Measurements from ENCODE around the gene SCARF2. TPM values are rescaled to one million over a fixed set of nuclear protein-coding genes. Genes with fewer than 3 reads are reported as not detected.

The SCARF2 gene
- total RNA-seq, 1 experiment from 2014 or later: 10.8 TPM

DNA sequence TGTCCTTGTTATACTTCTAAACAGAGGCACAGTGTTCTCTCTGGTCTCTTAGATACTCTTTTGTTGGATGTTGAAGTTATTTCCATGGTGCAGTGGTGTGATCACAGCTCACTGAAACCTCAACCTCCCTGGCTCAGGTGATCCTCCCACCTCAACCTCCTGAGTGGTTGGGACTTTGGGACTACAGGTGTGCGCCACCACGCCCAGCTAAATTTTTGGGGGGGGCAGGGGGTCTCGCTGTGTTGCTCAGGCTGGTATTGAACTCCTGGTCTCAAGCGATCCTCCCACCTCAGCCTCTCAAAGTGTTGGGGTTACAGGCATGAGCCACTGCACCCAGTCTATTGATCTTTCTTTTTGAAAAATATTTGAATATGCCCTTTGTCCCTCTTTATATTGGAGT lies 28.7 kb downstream of the SCARF2 start:
- peaks cover 19 to 34% (median 27%) of the 10 kb centered on the region in 3 experiments; a peak in 6 of 7 replicates for H3K36me3 Mint-ChIP-seq (ENCODE audit: insufficient read depth in 1 of 3, low read depth in 3 of 3)
- Histone ChIP-seq H2BK12ac (ENCODE audit: insufficient read length, low read depth, low read length) (no peak overlapping the region), H2AK5ac (ENCODE audit: insufficient read length, low read length) (no peak overlapping the region), H3T11ph (ENCODE audit: low read length) (no peak overlapping the region), H3K23ac (ENCODE audit: insufficient read length, low read depth, low read length) (no peak overlapping the region), H2BK5ac (ENCODE audit: insufficient read length, low read length) (no peak overlapping the region), H4K20me1 (ENCODE audit: control insufficient read depth, insufficient read depth, insufficient read length) (no peaks in the 10 kb centered on the region), H3K23me2 (ENCODE audit: insufficient read length, low read depth, low read length, poor library complexity, severe bottlenecking) (no peaks in the 10 kb centered on the region), H3K4ac (ENCODE audit: low read depth, low read length) (no peak overlapping the region), H2BK15ac (ENCODE audit: low read depth, low read length) (no peak overlapping the region), H4K8ac (replicated peaks; ENCODE audit: insufficient read length, low read depth, low read length) (no peak overlapping the region), H3K27ac (ENCODE audit: insufficient read length, low read depth, low read length) (no peak overlapping the region), H3K79me1 (ENCODE audit: insufficient read depth, low read depth, low read length, poor library complexity, severe bottlenecking) (no peaks in the 10 kb centered on the region), H3K56ac (ENCODE audit: insufficient read length, low read depth, low read length) (no peak overlapping the region), H3K9ac (ENCODE audit: extremely low read depth, insufficient read length, low read length) (no peak overlapping the region), H3K4me1 (ENCODE audit: insufficient read depth, low read length) (no peaks in the 10 kb centered on the region), H3K79me2 (ENCODE audit: insufficient read depth, low read length) (no peaks in the 10 kb centered on the region), H3K14ac (ENCODE audit: insufficient read depth, low read length) (no peak overlapping the region), H3K4me2 (ENCODE audit: insufficient read depth, insufficient read length, low read length) (no peak overlapping the region), H2AFZ (ENCODE audit: low read length) (no peak overlapping the region), H4K91ac (ENCODE audit: insufficient read length, low read depth, low read length) (no peak overlapping the region), H2BK20ac (ENCODE audit: low read depth, low read length, poor library complexity, severe bottlenecking) (no peak overlapping the region), H3K9me3 (ENCODE audit: control insufficient read depth, low read depth, low read length) (no peaks in the 10 kb centered on the region), H3K18ac (ENCODE audit: insufficient read length, low read depth, low read length) (no peak overlapping the region), H4K5ac (ENCODE audit: insufficient read length, low read depth, low read length) (no peak overlapping the region), H2BK120ac (ENCODE audit: low read depth, low read length, poor library complexity, severe bottlenecking) (no peak overlapping the region), H3K27me3 (ENCODE audit: insufficient read depth, low read length) (no peaks in the 10 kb centered on the region)
- WGBS (ENCODE audit: extremely low coverage, insufficient read length, low lambda C conversion rate): no CpG with 5 or more reads among the region's 4 CpGs
- H3K27me3 Mint-ChIP-seq (ENCODE audit: low read depth): 0 out of 2 replicates have a peak, but pooled peaks cover 2% of the 10 kb centered on the region
- no peak overlapping the region; a peak in 1 of 7 replicates for H3K27ac Mint-ChIP-seq
- TF ChIP-seq, protein P1, sequence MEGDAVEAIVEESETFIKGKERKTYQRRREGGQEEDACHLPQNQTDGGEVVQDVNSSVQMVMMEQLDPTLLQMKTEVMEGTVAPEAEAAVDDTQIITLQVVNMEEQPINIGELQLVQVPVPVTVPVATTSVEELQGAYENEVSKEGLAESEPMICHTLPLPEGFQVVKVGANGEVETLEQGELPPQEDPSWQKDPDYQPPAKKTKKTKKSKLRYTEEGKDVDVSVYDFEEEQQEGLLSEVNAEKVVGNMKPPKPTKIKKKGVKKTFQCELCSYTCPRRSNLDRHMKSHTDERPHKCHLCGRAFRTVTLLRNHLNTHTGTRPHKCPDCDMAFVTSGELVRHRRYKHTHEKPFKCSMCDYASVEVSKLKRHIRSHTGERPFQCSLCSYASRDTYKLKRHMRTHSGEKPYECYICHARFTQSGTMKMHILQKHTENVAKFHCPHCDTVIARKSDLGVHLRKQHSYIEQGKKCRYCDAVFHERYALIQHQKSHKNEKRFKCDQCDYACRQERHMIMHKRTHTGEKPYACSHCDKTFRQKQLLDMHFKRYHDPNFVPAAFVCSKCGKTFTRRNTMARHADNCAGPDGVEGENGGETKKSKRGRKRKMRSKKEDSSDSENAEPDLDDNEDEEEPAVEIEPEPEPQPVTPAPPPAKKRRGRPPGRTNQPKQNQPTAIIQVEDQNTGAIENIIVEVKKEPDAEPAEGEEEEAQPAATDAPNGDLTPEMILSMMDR (conservative IDR thresholded peaks at IDR 0.05): no peak
- no peaks in the 10 kb centered on the region for H3K9me3 Mint-ChIP-seq
- peaks cover 0 to 7% of the 10 kb centered on the region in 2 experiments; a peak in 1 of 4 replicates for H3K4me1 Mint-ChIP-seq
- no peak for DNase-seq
- no peak overlapping the region for H3K4me3 Mint-ChIP-seq
